Osteocyte (in vitro differentiated cells): ENCODE measurements around the gene AMBP. TPM values are rescaled to one million over a fixed set of nuclear protein-coding genes. Genes with fewer than 3 reads are reported as not detected.

Experiments used
- DNase-seq: peaks from one replicate; pipeline ENCODE4 v3.0.0; 2021; ENCODE audit warnings: mixed read lengths; ENCODE audit not compliant: unreplicated experiment; ENCODE audit errors: extremely low spot score
- H3K27ac Mint-ChIP-seq: one replicate; pipeline ENCODE4 v1.8.0; 2021; ENCODE audit warnings: mild to moderate bottlenecking, mixed read lengths; ENCODE audit not compliant: unreplicated experiment
- H3K27me3 Mint-ChIP-seq: one replicate; pipeline ENCODE4 v1.8.0; 2021; ENCODE audit warnings: mixed read lengths; ENCODE audit not compliant: unreplicated experiment
- H3K36me3 Mint-ChIP-seq: one replicate; pipeline ENCODE4 v1.8.0; 2021; ENCODE audit warnings: mixed read lengths; ENCODE audit not compliant: unreplicated experiment
- H3K4me1 Mint-ChIP-seq: one replicate; pipeline ENCODE4 v1.8.0; 2021; ENCODE audit warnings: mixed read lengths; ENCODE audit not compliant: unreplicated experiment
- H3K4me3 Mint-ChIP-seq: one replicate; pipeline ENCODE4 v1.8.0; 2021; ENCODE audit warnings: mild to moderate bottlenecking, moderate library complexity, mixed read lengths; ENCODE audit not compliant: unreplicated experiment
- H3K9me3 Mint-ChIP-seq: one replicate; pipeline ENCODE4 v1.8.0; 2021; ENCODE audit warnings: mixed read lengths; ENCODE audit not compliant: unreplicated experiment
- CTCF ChIP-seq: fragments of 200-600 bp; sonication (generic); IDR thresholded peaks from 2 replicates; pipeline ENCODE4 v1.5.0; 2021; ENCODE audit warnings: antibody characterized with exemption, mild to moderate bottlenecking, moderate library complexity
- total RNA-seq: library from RNA; stranded (reverse); gene quantifications from 2 replicates; pipeline ENCODE4 v1.2.1, GENCODE V29; 2021

Gene AMBP
- total RNA-seq, 1 donor from 2014 or later: not detected

- Mint-ChIP-seq H3K4me3 (no peak overlapping the region), H3K9me3 (no peaks in the 10 kb centered on the region)
Measured at GRCh38 chr9:114029311-114030170, 48.6 kb downstream of the AMBP start.

DNA sequence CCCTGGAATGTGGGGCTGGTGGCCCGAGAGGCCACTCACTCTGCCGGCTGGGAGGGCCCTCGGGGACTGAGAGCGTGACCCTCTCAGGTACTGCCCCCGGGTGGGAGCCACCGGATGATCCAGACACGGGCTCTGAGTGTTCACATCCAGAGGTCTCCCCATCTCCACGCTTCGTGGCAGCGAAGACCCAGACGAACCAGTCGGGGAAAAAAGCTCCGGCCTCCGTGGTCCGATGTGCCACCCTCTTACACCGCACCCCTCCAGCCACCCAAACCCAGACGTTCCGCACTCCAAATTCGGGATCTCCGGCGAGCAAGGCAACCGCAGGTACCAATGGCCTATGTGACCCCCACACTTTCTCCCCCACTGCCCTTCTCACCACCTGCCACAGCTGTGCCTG is 49.5 kb downstream of the AMBP start:
- no peak overlapping the region for H3K27ac Mint-ChIP-seq
- H3K36me3 Mint-ChIP-seq: peaks cover 58% of the 10 kb centered on the region
- H3K27me3 Mint-ChIP-seq: no peaks in the 10 kb centered on the region
- H3K4me3 Mint-ChIP-seq: no peak overlapping the region
- TF ChIP-seq CTCF: no peak
- peaks cover 9% of the 10 kb centered on the region for H3K4me1 Mint-ChIP-seq
- H3K9me3 Mint-ChIP-seq: peaks cover 7% of the 10 kb centered on the region
- peak; percentile 83 for DNase-seq

More at GRCh38 chr9:114029311-114030170, 48.6 kb downstream of the AMBP start:
- Mint-ChIP-seq H3K36me3 (peaks cover 54% of the 10 kb centered on the region), H3K27me3 (no peaks in the 10 kb centered on the region), H3K27ac (no peak overlapping the region), H3K4me1 (peaks cover 9% of the 10 kb centered on the region)
- DNase-seq: peak; percentile 80
- TF ChIP-seq CTCF: no peak

DNA sequence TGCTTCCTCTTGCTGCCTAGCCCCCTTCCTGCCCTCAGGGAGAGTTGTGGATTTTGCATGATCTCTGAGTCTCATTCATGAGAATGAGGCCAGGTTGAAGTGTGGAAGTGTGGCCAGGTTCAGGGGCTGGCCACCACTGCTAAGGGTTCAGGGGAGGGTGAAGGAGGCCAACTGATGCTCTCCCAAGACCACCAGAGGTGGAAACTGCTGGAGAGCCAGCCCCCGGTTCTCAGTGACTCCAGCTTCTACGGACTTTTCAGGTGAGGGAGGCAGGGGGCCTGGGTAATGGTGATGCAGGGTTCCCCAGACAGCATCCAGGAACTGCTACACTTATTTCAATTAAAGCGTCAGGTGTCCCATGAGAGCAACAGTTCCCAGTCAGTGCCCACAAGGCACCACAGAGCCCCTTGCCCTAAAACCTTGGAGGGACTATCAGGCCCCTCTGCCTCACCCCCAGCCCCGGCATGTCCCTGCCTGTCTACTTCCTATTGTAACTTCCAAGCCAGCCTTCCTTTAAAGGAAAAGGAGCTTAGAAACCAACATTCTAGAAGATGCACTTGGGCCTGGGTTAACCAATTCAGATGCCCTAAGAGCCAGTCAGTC is 50.1 kb downstream of the AMBP start:
- DNase-seq: peak; percentile 70
- Mint-ChIP-seq H3K27me3 (no peaks in the 10 kb centered on the region), H3K4me3 (no peak overlapping the region), H3K9me3 (peaks cover 7% of the 10 kb centered on the region), H3K4me1 (peaks cover 6% of the 10 kb centered on the region), H3K27ac (no peak overlapping the region), H3K36me3 (peaks cover 63% of the 10 kb centered on the region)
- no peak for TF ChIP-seq CTCF

GRCh38 chr9:114027159-114027862 is 50.8 kb downstream of the AMBP start:
- Mint-ChIP-seq H3K27ac (no peak overlapping the region), H3K4me1 (no peaks in the 10 kb centered on the region), H3K4me3 (no peak overlapping the region), H3K36me3 (peaks cover 63% of the 10 kb centered on the region), H3K27me3 (no peaks in the 10 kb centered on the region), H3K9me3 (peaks cover 13% of the 10 kb centered on the region)
- TF ChIP-seq CTCF: no peak
- peak; percentile 73 for DNase-seq

GRCh38 chr9:114026335-114026734 is 51.8 kb downstream of the AMBP start:
- TF ChIP-seq CTCF: no peak
- no peak for DNase-seq
- Mint-ChIP-seq H3K4me3 (no peak overlapping the region), H3K4me1 (no peaks in the 10 kb centered on the region), H3K36me3 (peaks cover 72% of the 10 kb centered on the region), H3K27ac (no peak overlapping the region), H3K27me3 (no peaks in the 10 kb centered on the region), H3K9me3 (peaks cover 18% of the 10 kb centered on the region)
